ENCODE measurements around the gene PHF1.

Gene PHF1

GRCh38 chr6:33383427-33384185 is 27.2 kb upstream of the PHF1 start:
- TF ChIP-seq, protein P1, sequence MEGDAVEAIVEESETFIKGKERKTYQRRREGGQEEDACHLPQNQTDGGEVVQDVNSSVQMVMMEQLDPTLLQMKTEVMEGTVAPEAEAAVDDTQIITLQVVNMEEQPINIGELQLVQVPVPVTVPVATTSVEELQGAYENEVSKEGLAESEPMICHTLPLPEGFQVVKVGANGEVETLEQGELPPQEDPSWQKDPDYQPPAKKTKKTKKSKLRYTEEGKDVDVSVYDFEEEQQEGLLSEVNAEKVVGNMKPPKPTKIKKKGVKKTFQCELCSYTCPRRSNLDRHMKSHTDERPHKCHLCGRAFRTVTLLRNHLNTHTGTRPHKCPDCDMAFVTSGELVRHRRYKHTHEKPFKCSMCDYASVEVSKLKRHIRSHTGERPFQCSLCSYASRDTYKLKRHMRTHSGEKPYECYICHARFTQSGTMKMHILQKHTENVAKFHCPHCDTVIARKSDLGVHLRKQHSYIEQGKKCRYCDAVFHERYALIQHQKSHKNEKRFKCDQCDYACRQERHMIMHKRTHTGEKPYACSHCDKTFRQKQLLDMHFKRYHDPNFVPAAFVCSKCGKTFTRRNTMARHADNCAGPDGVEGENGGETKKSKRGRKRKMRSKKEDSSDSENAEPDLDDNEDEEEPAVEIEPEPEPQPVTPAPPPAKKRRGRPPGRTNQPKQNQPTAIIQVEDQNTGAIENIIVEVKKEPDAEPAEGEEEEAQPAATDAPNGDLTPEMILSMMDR (IDR thresholded peaks at IDR 0.05; ENCODE audit: low read depth, low read length): no peak

DNA sequence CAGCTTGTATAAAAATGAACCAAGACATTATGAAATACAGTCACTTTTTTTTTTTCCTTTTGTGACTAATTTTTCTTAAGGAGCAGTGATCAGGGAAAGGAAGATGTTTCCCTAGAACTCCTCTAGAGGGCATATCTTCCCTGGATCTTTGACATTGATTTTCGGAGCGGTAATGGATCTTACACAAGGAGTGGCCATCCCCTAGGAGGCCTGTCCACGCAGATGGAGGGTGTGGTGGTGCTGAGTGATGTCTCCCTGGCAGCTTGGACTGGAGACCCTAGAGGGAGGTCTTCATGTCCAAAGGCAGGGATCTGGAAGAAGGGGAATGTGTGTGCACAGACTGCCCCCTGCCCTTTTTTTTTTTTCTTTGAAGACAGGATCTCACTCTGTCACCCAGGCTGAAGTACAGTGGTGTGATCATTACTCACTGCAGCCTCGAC is 26.2 kb upstream of the PHF1 start:
- Histone ChIP-seq H3K27me3 (ENCODE audit: insufficient read depth, low read depth, severe bottlenecking) (no peaks in the 10 kb centered on the region), H3K4me3 (ENCODE audit: low read depth, low read length) (no peak overlapping the region), H3K9me3 (ENCODE audit: severe bottlenecking) (no peaks in the 10 kb centered on the region), H3K27ac (no peak overlapping the region), H3K36me3 (no peaks in the 10 kb centered on the region)
- TF ChIP-seq, protein P1 (IDR thresholded peaks at IDR 0.05; ENCODE audit: low read depth, low read length): peak; percentile 46
- peak; percentile 48 for DNase-seq

More at GRCh38 chr6:33383427-33384185, 27.2 kb upstream of the PHF1 start:
- Histone ChIP-seq H3K27me3 (ENCODE audit: insufficient read depth, low read depth, severe bottlenecking) (no peaks in the 10 kb centered on the region), H3K27ac (no peak overlapping the region), H3K9me3 (ENCODE audit: severe bottlenecking) (no peaks in the 10 kb centered on the region), H3K36me3 (no peaks in the 10 kb centered on the region), H3K4me3 (ENCODE audit: low read depth, low read length) (no peak overlapping the region)
- DNase-seq: no peak

DNA sequence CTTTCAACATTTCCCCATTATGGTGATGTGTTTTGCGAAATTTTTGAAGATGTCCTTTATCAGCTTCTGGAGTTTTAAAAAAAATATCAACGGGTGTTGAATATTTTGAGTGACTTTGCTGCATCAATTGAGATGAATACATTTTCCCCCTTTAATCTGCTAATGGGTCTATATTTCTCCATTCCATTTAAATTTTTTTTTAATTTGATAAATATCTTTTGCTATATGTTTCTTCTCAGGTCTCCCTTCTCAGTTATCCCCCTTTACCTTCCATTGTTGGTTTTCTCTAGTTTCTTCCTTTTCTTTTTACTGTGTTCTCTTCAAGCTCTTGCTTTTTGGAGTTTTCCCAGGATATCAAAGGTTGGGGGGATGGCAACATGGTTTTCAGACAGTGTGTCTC is 20.6 kb upstream of the PHF1 start:
- TF ChIP-seq, protein P1 (IDR thresholded peaks at IDR 0.05; ENCODE audit: low read depth, low read length): no peak
- Histone ChIP-seq H3K27ac (peak overlapping the region; percentile 98), H3K27me3 (ENCODE audit: insufficient read depth, low read depth, severe bottlenecking) (no peaks in the 10 kb centered on the region), H3K36me3 (peaks cover 35% of the 10 kb centered on the region), H3K4me3 (ENCODE audit: low read depth, low read length) (no peak overlapping the region), H3K9me3 (ENCODE audit: severe bottlenecking) (no peaks in the 10 kb centered on the region)
- DNase-seq: no peak

DNA sequence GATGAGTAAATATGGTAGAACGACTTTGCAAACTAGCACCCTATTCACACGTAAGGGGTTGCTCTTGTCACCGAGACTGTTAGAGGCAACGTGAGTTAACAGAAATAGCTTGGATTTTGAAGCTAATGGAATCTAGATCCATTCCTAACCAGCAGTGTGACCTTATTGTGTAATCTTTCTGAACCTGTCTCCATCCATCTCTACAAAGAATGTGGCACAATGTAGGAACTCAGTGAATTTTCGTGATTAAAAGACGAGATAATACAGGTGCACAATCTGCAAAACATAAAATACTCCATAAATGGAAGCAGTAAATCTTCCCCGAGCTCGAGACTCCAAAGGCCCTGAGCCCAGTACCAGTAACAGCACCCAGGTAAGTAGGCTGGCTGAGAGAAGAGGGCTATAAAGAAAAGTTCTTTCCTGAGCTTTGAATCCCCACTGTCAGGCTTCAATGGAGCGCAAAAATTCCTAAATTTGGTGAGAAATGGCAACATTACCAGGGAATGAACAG is 20.0 kb upstream of the PHF1 start:
- DNase-seq: no peak

GRCh38 chr6:33391278-33391921 is 19.4 kb upstream of the PHF1 start, which contains the start of gene KIFC1:
Gene KIFC1 (plus strand): TSS chr6:33391823. CDS start chr6:33391986, 163 bp downstream.
- H3K27ac ChIP-seq: peak within 1 kb of the TSS; percentile 98
- DNase-seq: peak; percentile 100
- TF ChIP-seq, protein P1 (IDR thresholded peaks at IDR 0.05; ENCODE audit: low read depth, low read length): peak; percentile 100
- H3K36me3 ChIP-seq: peaks cover 45% of the 10 kb centered on the region
- peak within 1 kb of the TSS; percentile 86 for H3K4me3 ChIP-seq (ENCODE audit: low read depth, low read length)
- no peaks in the 10 kb centered on the region for H3K27me3 ChIP-seq (ENCODE audit: insufficient read depth, low read depth, severe bottlenecking)
- no peaks in the 10 kb centered on the region for H3K9me3 ChIP-seq (ENCODE audit: severe bottlenecking)

More for the DNA sequence above, 20.0 kb upstream of the PHF1 start:
- Histone ChIP-seq H3K9me3 (ENCODE audit: severe bottlenecking) (no peaks in the 10 kb centered on the region), H3K27me3 (ENCODE audit: insufficient read depth, low read depth, severe bottlenecking) (no peaks in the 10 kb centered on the region), H3K4me3 (ENCODE audit: low read depth, low read length) (peak overlapping the region; percentile 32), H3K36me3 (peaks cover 41% of the 10 kb centered on the region), H3K27ac (peak overlapping the region; percentile 98)
- TF ChIP-seq, protein P1 (IDR thresholded peaks at IDR 0.05; ENCODE audit: low read depth, low read length): no peak

All from WERI-Rb-1 (cell line).